ENCODE data around the gene SYNE2.

GRCh38 chr14:64184103-64184729 lies 331.4 kb downstream of the SYNE2 start:
- no peak for TF ChIP-seq CTCF (IDR thresholded peaks at IDR 0.05 in 2 of 3, conservative IDR thresholded peaks at IDR 0.05 in 1 of 3; ENCODE audit: control insufficient read depth in 2 of 3, extremely low read depth in 1 of 3, insufficient read depth in 1 of 3, low read depth in 3 of 3, low read length in 3 of 3)
- no peak for TF ChIP-seq SMAD1 (IDR thresholded peaks at IDR 0.05; ENCODE audit: low read depth, partially characterized antibody)
- TF ChIP-seq EP300 (IDR thresholded peaks at IDR 0.05; ENCODE audit: borderline replicate concordance in 1 of 2, control insufficient read depth in 1 of 2, low read depth in 2 of 2, low read length in 2 of 2): no peak
- no peak for TF ChIP-seq RAD21 (IDR thresholded peaks at IDR 0.05; ENCODE audit: insufficient read depth, low read depth, low read length)
- no peak for TF ChIP-seq YY1 (IDR thresholded peaks at IDR 0.05; ENCODE audit: low read depth, low read length)
- TF ChIP-seq, protein P1, sequence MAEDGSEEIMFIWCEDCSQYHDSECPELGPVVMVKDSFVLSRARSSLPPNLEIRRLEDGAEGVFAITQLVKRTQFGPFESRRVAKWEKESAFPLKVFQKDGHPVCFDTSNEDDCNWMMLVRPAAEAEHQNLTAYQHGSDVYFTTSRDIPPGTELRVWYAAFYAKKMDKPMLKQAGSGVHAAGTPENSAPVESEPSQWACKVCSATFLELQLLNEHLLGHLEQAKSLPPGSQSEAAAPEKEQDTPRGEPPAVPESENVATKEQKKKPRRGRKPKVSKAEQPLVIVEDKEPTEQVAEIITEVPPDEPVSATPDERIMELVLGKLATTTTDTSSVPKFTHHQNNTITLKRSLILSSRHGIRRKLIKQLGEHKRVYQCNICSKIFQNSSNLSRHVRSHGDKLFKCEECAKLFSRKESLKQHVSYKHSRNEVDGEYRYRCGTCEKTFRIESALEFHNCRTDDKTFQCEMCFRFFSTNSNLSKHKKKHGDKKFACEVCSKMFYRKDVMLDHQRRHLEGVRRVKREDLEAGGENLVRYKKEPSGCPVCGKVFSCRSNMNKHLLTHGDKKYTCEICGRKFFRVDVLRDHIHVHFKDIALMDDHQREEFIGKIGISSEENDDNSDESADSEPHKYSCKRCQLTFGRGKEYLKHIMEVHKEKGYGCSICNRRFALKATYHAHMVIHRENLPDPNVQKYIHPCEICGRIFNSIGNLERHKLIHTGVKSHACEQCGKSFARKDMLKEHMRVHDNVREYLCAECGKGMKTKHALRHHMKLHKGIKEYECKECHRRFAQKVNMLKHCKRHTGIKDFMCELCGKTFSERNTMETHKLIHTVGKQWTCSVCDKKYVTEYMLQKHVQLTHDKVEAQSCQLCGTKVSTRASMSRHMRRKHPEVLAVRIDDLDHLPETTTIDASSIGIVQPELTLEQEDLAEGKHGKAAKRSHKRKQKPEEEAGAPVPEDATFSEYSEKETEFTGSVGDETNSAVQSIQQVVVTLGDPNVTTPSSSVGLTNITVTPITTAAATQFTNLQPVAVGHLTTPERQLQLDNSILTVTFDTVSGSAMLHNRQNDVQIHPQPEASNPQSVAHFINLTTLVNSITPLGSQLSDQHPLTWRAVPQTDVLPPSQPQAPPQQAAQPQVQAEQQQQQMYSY (CRISPR knock-in tag; IDR thresholded peaks at IDR 0.05): no peak
- no peak for TF ChIP-seq ATF3 (IDR thresholded peaks at IDR 0.05; ENCODE audit: borderline replicate concordance, extremely low read depth, low read depth, low read length)
- no peak for TF ChIP-seq FOS (IDR thresholded peaks at IDR 0.05; ENCODE audit: borderline replicate concordance, extremely low read depth, insufficient read length)
- TF ChIP-seq POLR2AphosphoS2 (IDR thresholded peaks at IDR 0.05; ENCODE audit: low read depth, low read length): no peak
- TF ChIP-seq PAX5 (IDR thresholded peaks at IDR 0.05; ENCODE audit: borderline replicate concordance, low read depth, low read length): no peak
